SJCRH30 (cell line): ENCODE data around the gene PURA. TPM values are rescaled to one million over a fixed set of nuclear protein-coding genes. Genes with fewer than 3 reads are reported as not detected.

Experiments
- DNase-seq, 2 experiments: peaks; one replicate each; pipeline ENCODE4 v3.0.0-alpha.2; 2015 to 2020
- H3K27ac ChIP-seq: fragments of 250-450 bp; sonication (Bioruptor Pico); 2 replicates; pipeline ENCODE4 v1.5.1; 2020; ENCODE audit warnings: mild to moderate bottlenecking, moderate library complexity
- H3K27me3 ChIP-seq: fragments of 250-450 bp; sonication (Bioruptor Pico); 2 replicates; pipeline ENCODE4 v1.5.1; 2020; ENCODE audit warnings: mild to moderate bottlenecking, moderate library complexity
- H3K36me3 ChIP-seq: fragments of 250-450 bp; sonication (Bioruptor Pico); 2 replicates; pipeline ENCODE4 v1.5.1; 2020; ENCODE audit warnings: mild to moderate bottlenecking, moderate library complexity
- H3K4me1 ChIP-seq: fragments of 250-450 bp; sonication (Bioruptor Pico); 2 replicates; pipeline ENCODE4 v1.5.1; 2020; ENCODE audit warnings: mild to moderate bottlenecking, moderate library complexity
- H3K4me3 ChIP-seq: fragments of 250-450 bp; sonication (Bioruptor Pico); 2 replicates; pipeline ENCODE4 v1.5.1; 2020; ENCODE audit warnings: mild to moderate bottlenecking, moderate library complexity
- H3K9me3 ChIP-seq: fragments of 250-450 bp; sonication (Bioruptor Pico); replicated peaks from 2 replicates; pipeline ENCODE4 v1.5.1; 2020; ENCODE audit warnings: mild to moderate bottlenecking, moderate library complexity
- total RNA-seq: library from RNA; depleted of rRNA; stranded (reverse); fragments of >200 nt; shearing (Covaris generic); gene quantifications from 2 replicates; pipeline ENCODE4 v1.2.3, GENCODE V29; 2014

Gene PURA
- total RNA-seq, 1 experiment from 2014 or later = 10.0 TPM

- Histone ChIP-seq H3K4me1 (peaks cover 3% of the 10 kb centered on the region; the same call in 1 of the 2 replicates), H3K27ac (peak overlapping the region; percentile 31; the same call in 1 of the 2 replicates), H3K36me3 (no peaks in the 10 kb centered on the region), H3K9me3 (no peaks in the 10 kb centered on the region), H3K4me3 (peak overlapping the region; percentile 89), H3K27me3 (no peaks in the 10 kb centered on the region)
- peak; percentile 39 to 46 for DNase-seq
Observed at GRCh38 chr5:140114341-140115185, 654 bp downstream of the PURA start.

GRCh38 chr5:140115186-140115500 is 1.2 kb downstream of the PURA start:
- DNase-seq = no peak
- H3K27ac ChIP-seq = no peak overlapping the region
- H3K9me3 ChIP-seq = no peaks in the 10 kb centered on the region
- H3K36me3 ChIP-seq = no peaks in the 10 kb centered on the region
- H3K4me3 ChIP-seq = peak overlapping the region; percentile 89
- no peaks in the 10 kb centered on the region for H3K27me3 ChIP-seq
- peaks cover 3% of the 10 kb centered on the region; the same call in 1 of the 2 replicates for H3K4me1 ChIP-seq

- Histone ChIP-seq H3K4me3 (no peak overlapping the region), H3K4me1 (peaks cover 3% of the 10 kb centered on the region; the same call in 1 of the 2 replicates), H3K27me3 (no peaks in the 10 kb centered on the region), H3K36me3 (no peaks in the 10 kb centered on the region), H3K27ac (no peak overlapping the region), H3K9me3 (no peaks in the 10 kb centered on the region)
- DNase-seq = no peak
Observed at GRCh38 chr5:140116716-140117115, 2.8 kb downstream of the PURA start.

- H3K27ac ChIP-seq = no peak overlapping the region
- DNase-seq = no peak
- no peaks in the 10 kb centered on the region for H3K9me3 ChIP-seq
- H3K4me1 ChIP-seq = peaks cover 2% of the 10 kb centered on the region; the same call in 1 of the 2 replicates
- no peak overlapping the region for H3K4me3 ChIP-seq
- H3K36me3 ChIP-seq = no peaks in the 10 kb centered on the region
- H3K27me3 ChIP-seq = no peaks in the 10 kb centered on the region
Observed at GRCh38 chr5:140117523-140117922, 3.6 kb downstream of the PURA start.

GRCh38 chr5:140118302-140118936 is 4.5 kb downstream of the PURA start:
- no peaks in the 10 kb centered on the region for H3K9me3 ChIP-seq
- no peaks in the 10 kb centered on the region for H3K27me3 ChIP-seq
- H3K36me3 ChIP-seq = no peaks in the 10 kb centered on the region
- no peak overlapping the region for H3K27ac ChIP-seq
- H3K4me1 ChIP-seq = no peaks in the 10 kb centered on the region; the same call in 1 of the 2 replicates
- DNase-seq = no peak
- H3K4me3 ChIP-seq = no peak overlapping the region

GRCh38 chr5:140125637-140126036 is 11.7 kb downstream of the PURA start, which contains the start of gene IGIP:
IGIP (plus strand) TSS chr5:140125937; CDS start chr5:140128477, 2,540 bp downstream.
- H3K4me3 ChIP-seq = no peak within 1 kb of the TSS
- no peak for DNase-seq
- H3K9me3 ChIP-seq = no peaks in the 10 kb centered on the region
- no peaks in the 10 kb centered on the region; the same call in 1 of the 2 replicates for H3K27me3 ChIP-seq
- no peaks in the 10 kb centered on the region for H3K36me3 ChIP-seq
- H3K4me1 ChIP-seq = no peaks in the 10 kb centered on the region
- H3K27ac ChIP-seq = no peak within 1 kb of the TSS

GRCh38 chr5:140126315-140127012 is 12.6 kb downstream of the PURA start:
- no peak for DNase-seq
- Histone ChIP-seq H3K27me3 (no peaks in the 10 kb centered on the region; the same call in 1 of the 2 replicates), H3K9me3 (no peaks in the 10 kb centered on the region), H3K4me1 (peaks cover under 1% of the 10 kb centered on the region; the same call in 1 of the 2 replicates), H3K36me3 (no peaks in the 10 kb centered on the region), H3K27ac (no peak overlapping the region), H3K4me3 (no peak overlapping the region)

GRCh38 chr5:140128376-140128775 is 14.5 kb downstream of the PURA start:
- no peaks in the 10 kb centered on the region for H3K36me3 ChIP-seq
- no peak for DNase-seq
- no peak overlapping the region for H3K4me3 ChIP-seq
- H3K27ac ChIP-seq = no peak overlapping the region
- no peaks in the 10 kb centered on the region for H3K9me3 ChIP-seq
- H3K27me3 ChIP-seq = no peaks in the 10 kb centered on the region; the same call in 1 of the 2 replicates
- peaks cover 9% of the 10 kb centered on the region for H3K4me1 ChIP-seq

GRCh38 chr5:140130949-140131733 is 17.2 kb downstream of the PURA start:
- peaks cover 9% of the 10 kb centered on the region for H3K4me1 ChIP-seq
- no peak overlapping the region for H3K27ac ChIP-seq
- DNase-seq = no peak
- H3K4me3 ChIP-seq = no peak overlapping the region
- no peaks in the 10 kb centered on the region for H3K36me3 ChIP-seq
- H3K9me3 ChIP-seq = no peaks in the 10 kb centered on the region
- no peaks in the 10 kb centered on the region; the same call in 1 of the 2 replicates for H3K27me3 ChIP-seq

GRCh38 chr5:140131967-140132409 is 18.1 kb downstream of the PURA start:
- Histone ChIP-seq H3K27me3 (no peaks in the 10 kb centered on the region), H3K4me3 (no peak overlapping the region), H3K9me3 (no peaks in the 10 kb centered on the region), H3K4me1 (peaks cover 9% of the 10 kb centered on the region), H3K36me3 (no peaks in the 10 kb centered on the region), H3K27ac (no peak overlapping the region)
- DNase-seq = peak; percentile 50 to 52

- Histone ChIP-seq H3K4me3 (no peak overlapping the region), H3K9me3 (no peaks in the 10 kb centered on the region), H3K36me3 (no peaks in the 10 kb centered on the region), H3K27ac (no peak overlapping the region), H3K27me3 (no peaks in the 10 kb centered on the region), H3K4me1 (peaks cover 9% of the 10 kb centered on the region)
- no peak for DNase-seq
Observed at GRCh38 chr5:140133514-140134167, 19.7 kb downstream of the PURA start.

- no peak for DNase-seq
- Histone ChIP-seq H3K27ac (no peak overlapping the region), H3K9me3 (no peaks in the 10 kb centered on the region), H3K27me3 (no peaks in the 10 kb centered on the region), H3K4me1 (peaks cover 9% of the 10 kb centered on the region), H3K4me3 (no peak overlapping the region), H3K36me3 (no peaks in the 10 kb centered on the region)
Observed at GRCh38 chr5:140134277-140134935, 20.5 kb downstream of the PURA start.

- Histone ChIP-seq H3K36me3 (no peaks in the 10 kb centered on the region), H3K4me1 (peaks cover 9% of the 10 kb centered on the region), H3K4me3 (no peak overlapping the region), H3K27ac (no peak overlapping the region), H3K27me3 (peaks cover under 1% of the 10 kb centered on the region; the same call in 1 of the 2 replicates), H3K9me3 (no peaks in the 10 kb centered on the region; the same call in 1 of the 2 replicates)
- DNase-seq = no peak
Observed at GRCh38 chr5:140135127-140135526, 21.2 kb downstream of the PURA start.
